Spleen (tissue), 11 donors: Measurements from ENCODE around the gene LIAS. TPM values are rescaled to one million over a fixed set of nuclear protein-coding genes. Genes with fewer than 3 reads are reported as not detected.
A peak's percentile ranks its signal among the peaks of the same experiment; 100 is the strongest.

Experiments
- DNase-seq: peaks from one replicate; pipeline ENCODE4 v3.0.0-alpha.2; 2020
- H3K27ac ChIP-seq, 8 donors: fragments of 200-600 bp; sonication (generic) in 7 of 8; 1 replicate in 4 of 8; 2 replicates in 4 of 8; pipeline versions ENCODE4 v1.5.0 to v1.8.0; 2016 to 2021; ENCODE audit warnings: inconsistent platforms in 4 of 8, mild to moderate bottlenecking in 4 of 8, moderate library complexity in 1 of 8
- H3K27me3 ChIP-seq, 7 donors: fragments of 200-600 bp; sonication (generic) in 6 of 7; replicated peaks in 1 of 7; 1 replicate in 4 of 7; 2 replicates in 3 of 7; pipeline versions ENCODE4 v1.5.0 to v1.8.0; 2016 to 2021; ENCODE audit warnings: inconsistent platforms in 3 of 7, mild to moderate bottlenecking in 1 of 7
- H3K36me3 ChIP-seq, 6 donors: fragments of 200-600 bp; sonication (generic) in 5 of 6; 1 replicate in 4 of 6; 2 replicates in 2 of 6; pipeline versions ENCODE4 v1.5.0 to v1.8.0; 2016 to 2021; ENCODE audit warnings: inconsistent platforms in 2 of 6
- H3K4me1 ChIP-seq, 6 donors: fragments of 200-600 bp; sonication (generic) in 5 of 6; 1 replicate in 3 of 6; 2 replicates in 3 of 6; pipeline versions ENCODE4 v1.5.0 to v1.8.0; 2016 to 2021; ENCODE audit warnings: inconsistent platforms in 3 of 6
- H3K4me3 ChIP-seq, 8 donors: fragments of 200-600 bp; sonication (generic) in 7 of 8; 1 replicate in 4 of 8; 2 replicates in 4 of 8; pipeline versions ENCODE4 v1.5.0 to v1.8.0; 2016 to 2021; ENCODE audit warnings: inconsistent platforms in 4 of 8, mild to moderate bottlenecking in 4 of 8, moderate library complexity in 2 of 8
- H3K9me3 ChIP-seq, 8 donors: fragments of 200-600 bp; sonication (generic) in 7 of 8; 1 replicate in 4 of 8; 2 replicates in 4 of 8; pipeline versions ENCODE4 v1.5.0 to v1.8.0; 2016 to 2021; ENCODE audit warnings: inconsistent platforms in 4 of 8
- CTCF ChIP-seq, 11 experiments: fragments of 200-600 bp in 7 of 11; fragments of 450-650 bp in 4 of 11; sonication (generic) in 4 of 11; IDR thresholded peaks in 8 of 11; conservative IDR thresholded peaks in 3 of 11; 1 replicate in 7 of 11; 2 replicates in 4 of 11; pipeline versions ENCODE4 v1.4.0 to v1.8.0; 2016 to 2021; ENCODE audit warnings: antibody characterized with exemption in 11 of 11, inconsistent platforms in 4 of 11, mild to moderate bottlenecking in 1 of 11
- POLR2A ChIP-seq, 3 donors: fragments of 450-650 bp; IDR thresholded peaks; one replicate each; pipeline ENCODE4 v1.5.1; 2017; ENCODE audit warnings: antibody characterized with exemption in 3 of 3, mild to moderate bottlenecking in 1 of 3
- POLR2AphosphoS5 ChIP-seq, 3 donors: sonication (generic); formaldehyde crosslinking; IDR thresholded peaks; one replicate each; pipeline ENCODE4 v1.5.1; 2017; ENCODE audit warnings: antibody characterized with exemption in 3 of 3
- WGBS, 5 donors: extraction: QIAGEN DNeasy Blood & Tissue Kit in 3 of 5; methylation state at CpG; one replicate each; pipeline versions ENCODE4 v1.1.5 to v1.1.7; 2013 to 2018; 5-methylcytosine and 5-hydroxymethylcytosine counted together
- intact Hi-C: fragments of 100-400 bp; cut with DNase I; formaldehyde crosslinking; loops from one replicate; pipeline ENCODE4 v1.15.0; 2023; ENCODE audit warnings: low total_unique reads
- polyA plus RNA-seq, 3 donors: library from polyadenylated mRNA; stranded (reverse); fragments of 200-250 nt; gene quantifications; one replicate each; pipeline ENCODE4 v1.2.1, GENCODE V29; 2013
- total RNA-seq, 7 donors: library from RNA; depleted of rRNA in 3 of 7; stranded (reverse); fragments of >200 nt in 3 of 7; fragmentation: NEBNext Ultra II Directional in 4 of 7; extraction: Animal tissue kit (Norgen Biotek cat#: 25700) in 4 of 7; gene quantifications; one replicate each; pipeline versions ENCODE4 v1.1.0 to v1.2.1, GENCODE V29; 2016 to 2021
- donor health status: healthy with polysubstance abuse.
- donor health status: DM: no; HTN: no; CAD: no; lungs with moderate emphysema.
- donor health status: DM: no; HTN: no; CAD: no.
- donor health status: Bipolar disorder and iron deficiency.
- donor health status: healthy.
- donor health status: DM: no; HTN: no; CAD: no.
- donor health status: DM: yes; HTN: yes; CAD: no.

Gene LIAS
- total and polyA plus RNA-seq, 10 donors = 8.0 to 21.7 (median 16.1) TPM

GRCh38 chr4:39525822-39526690 lies 67.2 kb downstream of the LIAS start:
- peaks cover 0 to 34% (median 26%) of the 10 kb centered on the region in 6 donors for H3K4me1 ChIP-seq
- no peaks in the 10 kb centered on the region for H3K27me3 ChIP-seq
- intact Hi-C loops = loop anchor here (5.0 kb wide), 1 partner anchor 106 kb away; no protein-coding TSS in a partner anchor
- H3K27ac ChIP-seq = peak overlapping the region in 7 of 8 donors; percentile 86 to 93 (median 91)
- DNase-seq = no peak
- TF ChIP-seq POLR2AphosphoS5 (IDR thresholded peaks at IDR 0.05) = no peak
- no peak for TF ChIP-seq CTCF (IDR thresholded peaks at IDR 0.05 in 8 of 11, conservative IDR thresholded peaks at IDR 0.05 in 3 of 11)
- TF ChIP-seq POLR2A (IDR thresholded peaks at IDR 0.05) = no peak
- no peaks in the 10 kb centered on the region for H3K36me3 ChIP-seq
- H3K4me3 ChIP-seq = peak overlapping the region; percentile 85 to 98 (median 92)
- 31 to 43% (median 40%) methylated on average over 9 of the region's 9 CpGs for WGBS, 5 donors
- H3K9me3 ChIP-seq = peaks cover 0 to 10% (median 7%) of the 10 kb centered on the region in 8 donors

GRCh38 chr4:39526765-39527295 lies 68.0 kb downstream of the LIAS start:
- Histone ChIP-seq H3K27me3 (no peaks in the 10 kb centered on the region), H3K4me3 (peak overlapping the region; percentile 85 to 98 (median 92)), H3K9me3 (peaks cover 0 to 17% (median 13%) of the 10 kb centered on the region in 8 donors), H3K27ac (peak overlapping the region; percentile 86 to 93 (median 91)), H3K4me1 (peaks cover 0 to 34% (median 26%) of the 10 kb centered on the region in 6 donors), H3K36me3 (peaks cover 0 to 3% (median under 1%) of the 10 kb centered on the region in 6 donors)
- DNase-seq = no peak
- intact Hi-C loops = loop anchor here (5.0 kb wide), 1 partner anchor 105 kb away; no protein-coding TSS in a partner anchor
- WGBS, 5 donors = 0 to 1% (median 0%) methylated on average over 26 to 33 of the region's 33 CpGs
- TF ChIP-seq CTCF (IDR thresholded peaks at IDR 0.05 in 8 of 11, conservative IDR thresholded peaks at IDR 0.05 in 3 of 11) (no peak), POLR2AphosphoS5 (IDR thresholded peaks at IDR 0.05) (no peak), POLR2A (IDR thresholded peaks at IDR 0.05) (no peak)

- intact Hi-C loops = loop anchor here (5.0 kb wide), 1 partner anchor 105 kb away; no protein-coding TSS in a partner anchor
Observed at GRCh38 chr4:39527296-39528060, 68.6 kb downstream of the LIAS start, which contains the start of gene UGDH. UGDH (minus strand) TSS chr4:39527439; CDS start chr4:39521512, 5,927 bp downstream.

More at GRCh38 chr4:39527296-39528060, 68.6 kb downstream of the LIAS start, which contains the start of gene UGDH:
- DNase-seq = peak; percentile 98
- Histone ChIP-seq H3K27me3 (no peaks in the 10 kb centered on the region), H3K27ac (peak within 1 kb of the TSS; percentile 86 to 93 (median 91)), H3K36me3 (peaks cover 0 to 10% (median 2%) of the 10 kb centered on the region in 6 donors), H3K4me3 (peak within 1 kb of the TSS; percentile 85 to 98 (median 92)), H3K4me1 (peaks cover 0 to 34% (median 26%) of the 10 kb centered on the region in 6 donors), H3K9me3 (peaks cover 0 to 24% (median 17%) of the 10 kb centered on the region in 8 donors)
- TF ChIP-seq POLR2A (IDR thresholded peaks at IDR 0.05) (peak in 2 of 3 donors; percentile 12 to 57), POLR2AphosphoS5 (IDR thresholded peaks at IDR 0.05) (peak; percentile 96 to 97 (median 96)), CTCF (IDR thresholded peaks at IDR 0.05 in 8 of 11, conservative IDR thresholded peaks at IDR 0.05 in 3 of 11) (peak in 3 of 11 experiments; percentile 9 to 49 (median 26))
- WGBS, 5 donors = 0 to 1% (median 1%) methylated on average over 28 to 73 of the region's 73 CpGs
